Skin of body (tissue), 2 donors: ENCODE data around the gene ETFA. TPM values are rescaled to one million over a fixed set of nuclear protein-coding genes. Genes with fewer than 3 reads are reported as not detected.

ENCODE experiments used
- DNase-seq: peaks from one replicate; lab custom pipeline; 2025; lab: John Stamatoyannopoulos, UW
- total RNA-seq: library from RNA; depleted of rRNA; stranded (reverse); fragments of >200 nt; gene quantifications from one replicate; pipeline ENCODE4 v1.2.3, GENCODE V29; 2014

Gene ETFA
- total RNA-seq, 1 donor from 2014 or later = 71.6 TPM

DNA sequence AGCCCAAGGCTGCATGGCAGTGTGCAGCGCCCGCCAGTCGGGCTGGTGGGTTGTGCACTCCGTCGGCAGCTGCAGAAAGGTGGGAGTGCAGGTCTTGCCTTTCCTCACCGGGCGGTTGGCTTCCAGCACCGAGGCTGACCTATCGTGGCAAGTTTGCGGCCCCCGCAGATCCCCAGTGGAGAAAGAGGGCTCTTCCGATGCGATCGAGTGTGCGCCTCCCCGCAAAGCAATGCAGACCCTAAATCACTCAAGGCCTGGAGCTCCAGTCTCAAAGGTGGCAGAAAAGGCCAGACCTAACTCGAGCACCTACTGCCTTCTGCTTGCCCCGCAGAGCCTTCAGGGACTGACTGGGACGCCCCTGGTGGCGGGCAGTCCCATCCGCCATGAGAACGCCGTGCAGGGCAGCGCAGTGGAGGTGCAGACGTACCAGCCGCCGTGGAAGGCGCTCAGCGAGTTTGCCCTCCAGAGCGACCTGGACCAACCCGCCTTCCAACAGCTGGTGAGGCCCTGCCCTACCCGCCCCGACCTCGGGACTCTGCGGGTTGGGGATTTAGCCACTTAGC lies 29.6 kb upstream of the ETFA start:
- no peak for DNase-seq

DNA sequence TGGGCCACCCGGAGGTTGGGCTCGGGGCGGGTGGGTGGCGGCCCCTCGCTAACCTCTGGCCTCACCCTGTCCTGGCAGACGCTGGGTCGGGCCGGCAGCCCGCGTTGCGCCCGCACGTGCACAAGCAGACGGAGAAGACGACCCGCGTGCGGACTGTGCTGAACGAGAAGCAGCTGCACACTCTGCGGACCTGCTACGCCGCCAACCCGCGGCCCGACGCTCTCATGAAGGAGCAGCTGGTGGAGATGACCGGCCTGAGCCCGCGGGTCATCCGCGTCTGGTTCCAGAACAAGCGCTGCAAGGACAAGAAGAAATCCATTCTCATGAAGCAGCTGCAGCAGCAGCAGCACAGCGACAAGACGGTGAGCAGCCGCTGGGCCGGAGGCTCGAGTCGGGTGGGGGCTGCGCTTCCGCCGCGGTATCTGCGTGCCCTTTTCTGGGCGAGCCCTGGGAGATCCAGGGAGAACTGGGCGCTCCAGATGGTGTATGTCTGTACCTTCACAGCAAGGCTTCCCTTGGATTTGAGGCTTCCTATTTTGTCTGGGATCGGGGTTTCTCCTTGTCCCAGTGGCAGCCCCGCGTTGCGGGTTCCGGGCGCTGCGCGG lies 29.0 kb upstream of the ETFA start:
- DNase-seq = no peak

DNA sequence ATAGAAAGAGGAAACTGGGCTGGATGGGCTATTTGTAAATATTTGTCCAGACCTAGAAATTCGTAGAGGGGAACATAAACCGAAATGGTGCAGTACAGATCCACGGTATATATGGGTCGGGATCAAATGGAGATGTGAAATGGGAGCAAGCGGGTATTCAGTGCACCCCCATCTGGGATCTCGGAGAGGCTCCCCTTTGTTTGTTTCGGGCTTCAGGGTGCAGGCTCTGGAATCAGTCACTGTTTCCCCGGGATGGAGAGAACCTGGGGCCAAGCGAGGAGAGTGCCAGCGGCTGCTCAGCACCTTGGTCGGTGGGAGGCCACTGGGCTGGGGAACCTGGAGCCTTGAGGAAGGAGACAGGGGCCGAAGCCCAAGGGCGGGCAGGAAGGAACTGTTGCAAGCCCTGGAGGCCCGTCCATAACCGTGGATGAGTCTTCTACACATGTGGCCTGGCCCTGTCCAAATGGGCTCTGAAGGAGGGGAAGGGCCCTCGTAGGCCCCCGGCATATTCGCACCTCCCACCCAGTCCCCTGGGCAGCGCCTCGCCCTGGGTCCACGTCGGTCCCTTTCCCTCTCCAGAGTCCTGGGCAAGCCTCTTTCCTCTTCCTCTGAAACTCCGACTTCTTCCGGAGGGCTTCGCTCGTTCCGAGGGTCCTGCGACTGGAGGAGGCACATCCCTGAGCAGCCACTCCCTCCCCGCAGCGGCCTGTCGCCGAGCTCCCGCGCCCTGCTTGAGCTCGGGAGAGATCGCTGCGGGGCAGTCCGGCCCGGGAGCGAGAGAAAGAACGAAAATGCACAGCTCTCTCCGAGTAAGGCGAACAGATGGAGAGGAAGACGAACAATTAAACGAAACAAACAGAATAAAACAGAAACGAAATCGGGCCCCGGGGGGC lies 28.3 kb upstream of the ETFA start:
- no peak for DNase-seq

DNA sequence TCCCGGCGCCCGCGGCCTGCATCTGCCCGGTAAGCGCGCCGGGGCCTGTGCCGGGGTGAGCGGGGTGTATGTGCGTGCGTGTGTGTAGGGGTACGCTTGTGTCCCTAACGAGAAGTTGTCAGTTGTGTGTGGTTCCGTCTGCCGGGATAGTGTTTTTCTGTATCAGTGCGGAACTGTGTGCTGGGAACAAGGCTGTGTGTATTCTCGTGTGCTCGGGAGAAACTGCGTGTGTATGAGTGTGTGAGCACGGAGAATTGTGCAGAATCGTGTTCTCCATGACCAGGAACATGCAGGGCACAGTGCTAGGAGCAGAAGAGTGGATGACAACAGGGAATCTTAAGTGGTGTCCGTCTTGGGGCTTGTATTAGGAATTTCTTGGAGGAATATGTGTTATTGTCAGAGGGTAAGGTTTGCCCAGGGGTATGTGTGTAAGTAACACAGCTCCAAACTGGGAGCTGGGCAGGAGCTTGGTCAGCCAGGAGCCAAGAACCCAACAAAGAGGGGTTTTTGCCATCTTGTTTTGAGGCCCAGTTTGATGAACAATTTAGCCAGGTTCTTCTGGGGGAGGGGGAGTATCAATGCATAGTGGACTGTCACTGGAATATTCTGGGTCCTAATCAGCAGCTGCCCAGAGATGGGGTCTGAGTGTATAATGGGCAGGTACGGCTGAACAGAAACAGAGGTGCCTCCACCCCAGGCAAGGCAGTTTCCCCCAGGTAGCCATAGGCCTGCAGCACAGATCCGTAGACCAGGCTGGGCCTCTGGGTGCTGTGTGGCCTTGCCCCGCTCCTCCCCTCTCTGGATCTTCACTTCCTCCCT lies 27.4 kb upstream of the ETFA start:
- DNase-seq = no peak

DNA sequence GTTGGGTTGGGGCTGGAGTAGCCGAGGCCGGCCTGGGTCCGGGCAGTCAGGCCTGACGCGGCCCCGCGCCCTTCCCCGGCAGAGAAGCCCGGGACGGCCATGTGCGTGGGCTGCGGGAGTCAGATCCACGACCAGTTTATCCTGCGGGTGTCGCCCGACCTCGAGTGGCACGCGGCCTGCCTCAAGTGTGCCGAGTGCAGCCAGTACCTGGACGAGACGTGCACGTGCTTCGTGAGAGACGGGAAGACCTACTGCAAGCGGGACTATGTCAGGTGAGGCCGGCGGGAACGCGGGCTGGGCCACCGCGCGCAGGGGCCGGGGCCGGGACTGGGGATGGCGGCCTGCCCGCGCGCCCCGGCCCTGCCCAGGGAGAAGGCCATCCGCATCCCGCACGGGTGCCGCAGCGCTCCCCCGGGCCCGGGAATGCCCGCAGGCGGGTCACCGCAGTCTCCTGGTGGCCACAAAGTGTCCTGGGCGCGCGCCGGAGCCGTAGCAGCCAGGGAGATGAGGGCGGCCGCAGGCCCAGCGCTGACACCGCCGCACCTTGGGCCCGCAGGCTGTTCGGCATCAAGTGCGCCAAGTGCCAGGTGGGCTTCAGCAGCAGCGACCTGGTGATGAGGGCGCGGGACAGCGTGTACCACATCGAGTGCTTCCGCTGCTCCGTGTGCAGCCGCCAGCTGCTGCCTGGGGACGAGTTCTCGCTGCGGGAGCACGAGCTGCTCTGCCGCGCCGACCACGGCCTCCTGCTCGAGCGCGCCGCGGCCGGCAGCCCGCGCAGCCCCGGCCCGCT lies 26.6 kb upstream of the ETFA start:
- no peak for DNase-seq

DNA sequence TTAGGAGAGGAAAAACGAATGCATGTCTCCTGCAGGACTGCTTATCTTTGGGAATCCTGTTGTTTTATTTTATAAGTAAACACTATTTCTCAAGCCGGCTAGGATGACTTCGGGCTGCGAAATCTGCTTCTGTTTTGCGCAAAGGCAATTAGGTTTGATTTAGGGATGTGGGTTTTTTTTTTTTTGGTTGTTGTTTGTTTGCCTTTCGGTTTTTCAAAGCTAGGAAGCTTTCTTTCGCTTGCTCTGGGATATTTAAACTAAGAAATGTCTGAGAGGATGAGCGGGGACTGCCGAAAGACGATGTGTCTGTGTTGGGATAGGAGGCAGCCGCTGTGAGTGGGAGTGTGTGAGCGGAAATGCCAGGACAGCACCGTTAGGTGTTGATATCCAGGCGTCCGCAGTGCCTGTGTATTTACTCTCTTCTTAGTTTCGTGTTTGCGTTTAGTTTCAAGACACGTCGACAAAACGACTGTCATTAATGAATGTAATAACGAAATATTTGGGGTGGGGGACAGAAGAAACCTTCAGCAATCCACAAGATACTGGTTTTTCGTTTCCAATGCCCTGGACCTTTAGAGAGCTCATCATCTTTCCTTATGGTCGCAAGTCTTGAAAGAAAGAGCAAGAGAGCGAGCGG lies 25.9 kb upstream of the ETFA start:
- no peak for DNase-seq

DNA sequence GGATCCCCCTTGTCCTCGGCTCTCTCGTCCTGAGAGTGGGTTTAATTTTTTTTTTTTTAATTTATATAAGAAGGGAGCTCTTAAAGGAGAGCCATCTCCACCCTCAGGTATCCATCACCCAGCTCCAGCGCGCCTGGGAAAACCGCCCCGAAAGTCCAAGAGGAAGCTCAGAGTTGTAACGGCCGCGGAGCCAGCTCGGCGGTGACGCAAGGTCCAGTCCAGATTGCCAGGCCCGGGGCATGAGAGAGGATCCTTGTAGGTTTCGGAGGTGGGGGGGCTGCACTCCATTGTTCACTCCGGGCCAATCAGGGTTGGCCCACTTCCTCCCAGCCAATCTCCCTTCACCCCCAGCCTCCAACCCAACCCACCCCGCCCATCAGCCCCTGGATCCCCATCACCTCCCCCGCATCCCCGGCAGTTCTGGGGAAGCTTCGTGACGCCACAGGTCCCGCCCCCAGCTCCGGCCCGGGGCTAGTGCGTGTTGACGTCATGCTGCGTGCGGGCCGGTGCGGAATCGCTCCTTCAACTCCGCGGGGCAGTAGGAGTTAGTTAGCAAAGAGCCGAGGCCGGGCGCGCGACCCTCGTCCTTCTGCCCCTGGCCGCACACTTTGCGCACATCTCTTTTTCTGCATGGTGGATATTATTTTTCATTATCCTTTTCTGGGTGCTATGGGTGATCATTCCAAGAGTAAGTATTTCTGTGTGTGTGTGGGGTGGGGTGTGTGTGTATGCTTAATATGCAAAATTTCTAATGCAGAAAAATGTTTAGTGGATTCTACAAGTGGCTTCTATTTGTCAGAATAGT lies 25.2 kb upstream of the ETFA start, which contains the start of gene ISL2:
Gene ISL2, plus strand, starts transcription at position 520 of the 805 bp plus-strand sequence. Its CDS starts 111 bp downstream, at position 631.
- DNase-seq = no peak

DNA sequence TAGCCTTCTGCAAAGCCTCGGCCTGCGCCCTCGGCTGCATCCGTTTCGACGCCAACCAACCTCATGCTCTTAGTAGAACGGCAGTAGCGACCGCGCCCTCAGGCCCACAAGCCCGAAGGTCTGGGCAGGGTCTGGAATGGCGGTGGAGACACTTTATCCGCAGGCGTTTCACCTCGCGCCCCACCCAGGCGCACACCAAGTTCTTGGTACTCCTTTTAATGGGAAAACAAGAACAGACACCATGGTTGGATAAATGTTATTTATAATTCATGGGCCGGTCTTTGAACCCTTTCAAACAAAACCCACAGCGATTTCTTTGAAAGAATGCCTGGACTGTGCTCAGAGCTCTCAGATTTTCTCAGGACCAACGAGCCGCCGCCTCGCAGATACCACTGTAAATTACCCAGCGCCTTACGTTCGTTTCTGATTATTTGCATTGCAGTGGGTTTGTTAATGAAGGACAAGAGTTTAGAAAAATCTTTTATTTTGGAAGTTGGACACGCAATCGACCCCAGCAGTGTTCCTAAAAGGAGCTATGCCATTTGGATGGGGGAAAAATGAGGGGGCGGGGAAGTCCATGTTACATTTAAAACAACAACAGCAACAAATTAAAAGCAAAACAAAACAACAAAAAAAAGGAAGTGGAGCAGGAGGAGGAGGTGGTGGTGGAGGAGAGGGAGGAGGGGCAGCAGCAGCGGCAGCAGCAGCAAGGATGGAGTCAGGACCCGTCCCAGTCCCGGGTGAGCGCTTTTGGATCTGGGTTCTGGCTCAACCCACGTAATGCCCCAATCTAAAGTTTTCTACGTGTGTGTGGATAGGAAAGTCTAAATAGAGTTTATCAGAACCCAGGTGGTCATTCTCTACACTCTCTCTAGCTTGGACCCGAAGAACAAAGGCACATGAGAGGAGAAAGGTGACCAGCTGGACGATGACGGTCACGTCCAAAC lies 24.3 kb upstream of the ETFA start:
- no peak for DNase-seq

DNA sequence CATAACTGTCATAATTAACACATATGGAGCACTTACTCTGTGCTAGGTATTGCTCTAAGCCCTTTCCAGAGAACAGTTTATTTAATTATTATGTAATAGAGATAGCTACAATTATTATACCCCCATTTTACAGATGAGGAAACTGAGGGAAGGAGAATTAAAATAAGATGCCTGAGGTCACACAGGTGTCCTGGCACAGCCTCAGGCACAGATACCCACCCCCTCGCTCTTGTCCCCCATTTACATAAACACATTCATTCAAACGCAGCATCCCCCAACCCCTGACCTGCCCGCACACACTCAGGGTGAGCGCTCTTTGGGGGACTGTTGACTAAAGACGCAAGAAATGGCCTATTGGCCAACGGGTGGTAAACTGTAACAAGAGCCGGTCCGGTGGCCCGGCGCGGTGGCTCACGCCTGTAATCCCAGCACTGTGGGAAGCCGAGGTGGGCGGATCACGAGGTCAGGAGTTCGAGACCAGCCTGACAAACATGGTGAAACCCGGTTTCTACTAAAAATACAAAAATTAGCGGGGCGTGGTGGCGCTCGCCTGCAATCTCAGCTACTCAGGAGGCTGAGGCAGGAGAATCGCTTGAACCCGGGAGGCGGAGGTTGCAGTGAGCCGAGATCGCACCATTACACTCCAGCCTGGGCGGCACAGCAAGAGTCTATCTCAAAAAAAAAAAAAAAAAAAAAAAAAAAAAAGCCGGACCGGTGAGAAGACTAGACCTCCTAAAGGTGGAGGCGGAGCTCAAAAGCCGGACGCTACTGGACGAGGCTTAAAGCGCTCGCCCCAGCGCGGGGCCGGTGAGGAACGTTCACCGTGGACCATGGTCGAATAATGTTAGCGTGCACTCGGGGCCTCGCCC lies 23.4 kb upstream of the ETFA start:
- no peak for DNase-seq

DNA sequence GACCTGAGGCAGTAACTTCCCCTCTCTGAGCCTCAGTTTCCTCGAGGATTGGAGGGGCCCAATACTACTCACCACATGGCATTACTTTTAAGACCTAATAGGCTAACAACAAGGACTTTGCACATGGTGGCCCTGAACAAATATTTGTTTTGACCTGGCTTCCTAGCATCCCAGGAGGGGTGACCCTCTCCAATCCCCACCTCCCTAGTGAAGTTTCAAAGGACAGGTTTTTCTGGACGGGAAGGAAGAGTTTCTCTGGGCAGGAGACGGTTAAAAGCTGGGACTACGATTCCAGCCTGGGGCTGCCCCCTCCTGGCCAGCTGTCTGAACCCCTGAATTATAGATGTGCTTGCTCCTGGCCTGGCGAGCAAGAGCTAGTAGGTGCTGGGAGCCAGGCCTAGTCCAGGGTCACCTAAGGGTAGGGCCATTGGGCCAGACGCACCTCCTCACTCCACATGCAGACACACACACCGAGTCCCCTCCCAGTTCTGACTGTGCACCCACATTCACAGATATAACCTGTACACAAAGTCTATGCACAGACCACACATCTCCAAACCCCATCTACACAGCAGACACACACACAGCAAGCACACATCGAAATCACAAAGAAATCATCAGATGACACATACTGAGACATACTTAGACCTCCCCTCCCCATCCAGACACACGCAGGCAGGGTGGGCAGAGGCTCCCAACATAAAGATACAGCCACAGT lies 22.6 kb upstream of the ETFA start:
- DNase-seq = no peak

DNA sequence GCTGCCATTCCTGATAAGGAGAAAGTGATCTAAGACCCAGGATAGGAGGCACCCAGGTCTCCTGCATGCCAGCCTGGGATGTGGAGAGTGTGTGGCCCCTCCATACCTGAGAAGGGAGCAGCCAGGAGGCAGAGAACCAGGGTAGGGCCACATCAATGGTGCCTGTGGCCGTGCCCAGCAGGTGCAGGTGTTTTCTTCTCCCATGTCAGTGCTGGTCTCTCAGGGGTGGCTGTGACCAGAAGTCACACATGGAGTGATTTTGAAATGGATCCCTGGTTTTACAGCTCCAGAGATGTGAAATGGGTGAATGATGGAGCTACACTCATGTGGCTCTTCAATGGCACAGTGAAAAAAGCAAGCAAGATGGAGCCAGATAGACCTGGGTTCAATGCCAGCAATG lies 22.0 kb upstream of the ETFA start:
- DNase-seq = no peak

DNA sequence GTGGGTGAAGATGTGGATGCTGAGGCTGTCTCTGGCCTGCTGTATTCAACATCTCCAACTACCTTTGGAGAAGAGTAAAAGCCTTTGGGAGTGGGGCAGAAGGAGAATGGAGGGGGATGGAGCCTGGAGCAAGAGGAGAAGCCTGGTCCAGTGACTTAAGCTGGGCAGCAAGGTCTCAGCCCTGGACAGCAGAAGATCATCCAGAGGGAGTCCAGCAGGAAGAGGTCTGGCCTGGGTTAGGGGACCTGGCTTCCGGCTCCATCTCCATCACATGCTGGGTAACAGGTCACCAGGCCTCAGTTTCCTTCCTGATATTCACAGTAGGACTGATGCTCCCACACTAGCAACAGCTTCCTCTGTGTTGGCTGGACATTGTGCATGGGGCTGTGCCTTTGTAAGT lies 21.5 kb upstream of the ETFA start:
- DNase-seq = no peak

DNA sequence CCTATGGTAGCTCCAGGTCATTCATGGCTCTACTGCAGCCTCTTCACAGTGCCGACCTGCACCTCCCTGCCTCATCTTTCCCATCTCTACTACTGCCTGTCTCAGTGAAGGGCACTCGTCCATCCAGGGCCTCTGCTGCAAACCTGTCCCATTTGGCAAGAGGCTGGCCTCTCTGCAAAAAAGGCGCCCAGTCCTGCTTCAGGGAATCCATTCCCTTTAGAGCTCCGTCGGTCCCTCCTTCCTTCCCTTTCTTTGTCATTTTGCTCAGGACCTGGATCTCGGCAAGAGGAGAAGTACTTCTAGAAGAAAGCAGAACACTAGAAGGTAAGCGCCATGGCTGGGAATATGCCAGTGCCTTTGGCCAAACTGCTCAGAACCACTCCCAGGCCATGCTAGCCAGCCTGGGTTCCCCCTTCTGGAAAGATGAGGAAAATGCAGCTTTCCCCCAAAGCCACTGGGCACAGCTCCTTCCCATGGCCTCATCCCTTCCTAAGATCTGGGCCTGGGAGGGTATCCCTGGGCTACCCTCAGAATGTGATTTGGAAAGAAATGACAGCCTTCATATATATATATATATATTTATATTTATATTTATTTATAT lies 18.9 kb upstream of the ETFA start:
- DNase-seq = no peak

DNA sequence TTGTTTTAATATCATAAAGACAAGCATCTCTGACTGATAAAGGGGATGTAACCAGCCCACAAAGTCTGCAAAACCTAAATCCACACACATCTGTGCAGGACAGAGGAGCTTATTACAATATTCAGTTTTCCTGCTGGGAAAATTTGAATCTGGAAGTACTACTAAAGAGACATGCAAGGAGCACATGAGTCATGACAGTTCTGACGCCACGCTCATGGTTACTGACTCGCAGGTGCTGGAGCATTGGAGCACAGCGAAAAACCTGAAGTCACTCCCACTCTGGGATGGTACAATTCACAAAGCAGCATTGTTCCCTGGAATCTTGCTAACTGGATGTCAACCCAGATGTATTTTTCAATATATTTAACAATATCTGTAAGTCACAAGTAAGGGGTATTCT lies 17.7 kb upstream of the ETFA start:
- DNase-seq = no peak

DNA sequence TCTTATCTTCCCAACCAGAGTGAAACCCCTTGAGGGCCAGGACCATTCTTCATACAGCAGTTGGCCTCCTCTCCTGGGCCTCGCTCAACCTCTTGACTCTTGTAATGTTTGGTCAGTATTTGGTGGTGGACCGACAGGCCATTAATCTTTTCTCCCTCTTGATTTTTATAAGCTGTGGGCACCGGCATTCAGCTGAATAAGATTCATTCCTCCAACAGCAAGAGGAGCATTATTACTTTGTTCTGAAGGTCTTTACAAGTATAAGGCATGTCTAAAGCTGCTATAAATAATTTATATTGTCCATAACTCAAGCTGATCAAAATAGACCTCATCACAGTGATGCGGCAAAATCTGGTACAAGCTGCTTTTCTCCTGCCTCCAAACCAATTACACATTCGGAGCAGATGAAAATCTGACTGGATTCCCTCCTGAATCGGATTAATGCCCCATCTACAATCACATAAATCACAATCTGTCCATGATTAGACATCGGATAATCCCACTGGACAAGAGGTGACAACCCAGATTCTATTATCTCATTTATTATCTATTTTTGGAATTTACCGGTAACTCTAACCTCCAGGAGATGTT lies 16.9 kb upstream of the ETFA start:
- DNase-seq = no peak
